HG03460 (cell line): ENCODE results near the gene ZNF474.

Source experiments
- ATAC-seq: cut with Tn5 transposase; IDR thresholded peaks from one replicate; pipeline ENCODE4 v1.9.1; 2021; ENCODE audit not compliant: unreplicated experiment

Gene ZNF474

DNA sequence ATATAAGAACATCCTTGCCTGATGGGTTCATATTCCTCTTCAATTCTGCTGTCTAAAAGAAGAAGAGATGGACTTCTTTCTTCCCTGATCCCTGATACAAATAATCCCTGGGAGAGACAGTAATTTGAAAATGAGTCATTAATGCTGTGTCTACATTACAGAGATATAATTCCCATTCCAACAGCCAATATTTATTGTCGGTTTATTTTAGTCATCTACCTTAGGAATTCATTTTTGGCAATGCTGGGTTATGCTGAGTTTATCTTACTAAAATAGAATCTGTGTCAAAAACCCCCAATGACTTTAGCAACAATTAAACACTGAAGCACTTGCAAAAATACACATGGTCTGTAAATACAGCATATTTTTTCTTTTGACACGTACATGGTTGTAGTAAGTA lies 23.9 kb downstream of the ZNF474 start:
- ATAC-seq, result no peak

DNA sequence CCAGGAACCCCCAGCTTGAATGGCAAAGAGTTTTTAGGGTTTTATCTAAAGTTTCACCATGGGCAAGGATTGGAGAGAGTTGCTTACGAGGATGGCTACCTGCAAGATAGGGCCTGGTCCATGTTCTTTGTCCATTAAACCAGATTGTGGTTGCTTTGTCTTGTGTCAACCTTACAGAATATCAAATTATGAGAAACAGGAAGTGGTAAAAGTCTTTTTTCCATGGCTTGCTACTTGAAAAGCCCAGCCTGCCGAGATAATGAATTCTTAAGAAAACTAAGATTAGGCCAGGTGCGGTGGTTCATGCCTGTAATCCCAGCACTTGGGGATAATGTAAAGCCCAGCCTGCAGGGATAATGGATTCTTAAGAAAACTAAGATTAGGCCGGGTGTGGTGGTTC lies 24.4 kb downstream of the ZNF474 start:
- ATAC-seq, result no peak

DNA sequence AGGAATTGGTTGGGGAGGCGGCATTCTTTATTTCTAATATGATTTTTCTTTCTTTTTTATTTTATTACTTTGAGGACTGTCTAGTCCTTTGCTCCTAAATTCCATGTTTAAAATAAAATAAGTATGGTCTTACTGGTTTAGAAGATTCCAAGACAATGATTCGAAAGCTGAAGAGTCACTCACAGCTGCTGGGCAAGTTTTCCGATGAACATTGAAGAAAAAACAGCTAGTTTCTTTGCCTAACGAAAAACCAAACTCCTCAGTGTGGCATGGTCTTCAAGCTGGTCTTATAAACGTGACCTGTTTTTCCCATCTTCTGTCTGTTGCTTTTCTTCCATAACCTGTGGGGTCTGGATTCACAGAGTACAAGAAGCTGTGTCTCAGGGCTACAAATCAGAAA lies 25.1 kb downstream of the ZNF474 start:
- no peak for ATAC-seq

DNA sequence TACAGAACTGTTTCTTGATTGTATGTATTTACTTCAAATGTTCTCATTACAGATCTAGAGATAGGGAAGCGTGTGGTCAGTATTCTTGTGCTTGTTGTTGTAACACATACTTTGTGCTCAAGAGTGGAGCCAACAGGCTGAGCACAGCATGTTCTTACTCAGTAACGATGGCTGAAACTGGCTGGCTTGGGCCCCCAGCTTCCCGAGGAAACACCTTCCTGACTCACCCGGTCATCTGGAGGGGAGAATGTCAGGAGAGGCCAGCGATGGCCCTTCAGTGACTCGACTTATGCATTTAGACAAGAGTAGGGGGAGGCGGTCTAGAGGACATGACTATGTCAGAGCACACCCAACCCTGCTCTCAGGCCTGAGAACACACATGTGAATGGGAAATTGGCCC lies 25.6 kb downstream of the ZNF474 start:
- no peak for ATAC-seq

DNA sequence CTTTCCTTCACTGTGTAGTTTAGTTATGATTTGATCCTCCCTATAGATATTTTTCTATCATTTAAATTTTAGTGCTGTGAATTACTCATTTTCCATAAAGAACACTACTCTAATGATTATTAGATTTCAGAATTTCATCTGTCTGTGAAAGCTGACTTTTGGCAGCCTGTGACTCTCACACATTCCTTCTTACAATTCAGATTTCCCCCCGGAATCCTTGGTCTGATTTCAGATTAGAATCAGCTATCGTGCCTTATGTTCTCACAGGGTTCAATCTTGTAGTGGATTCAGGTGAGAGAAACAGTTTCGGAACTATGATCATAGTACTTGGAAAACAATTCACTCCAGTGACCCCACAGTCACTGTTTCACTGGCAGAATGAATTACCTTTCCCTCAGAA lies 26.2 kb downstream of the ZNF474 start:
- no peak for ATAC-seq

DNA sequence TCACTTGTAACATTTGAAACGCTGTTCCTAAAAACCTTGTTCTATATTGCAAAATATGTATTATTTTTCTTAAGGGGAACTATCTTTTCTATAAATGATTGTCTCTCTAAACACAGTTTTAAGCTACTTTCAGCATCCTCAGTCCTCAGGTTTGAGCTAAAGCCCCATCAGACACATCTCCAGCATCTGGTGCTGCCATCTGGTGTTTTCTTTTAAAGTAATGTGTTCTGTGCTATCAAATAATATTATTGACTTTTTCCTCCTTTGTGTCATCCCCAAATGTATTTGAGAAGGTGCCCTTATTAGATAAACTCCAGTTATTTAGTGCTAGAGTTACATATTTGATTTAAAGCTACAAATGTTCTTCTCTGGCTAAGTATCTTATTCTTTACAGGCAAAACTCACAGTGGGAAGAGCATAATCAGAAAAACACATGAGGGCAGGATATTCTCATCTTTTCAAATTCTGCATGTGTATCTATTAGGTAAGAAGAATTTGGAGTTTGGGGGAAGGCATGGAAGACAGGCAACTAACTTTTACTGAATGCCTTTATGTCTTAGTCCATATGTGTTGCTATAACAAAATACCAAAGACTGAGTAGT lies 27.5 kb downstream of the ZNF474 start:
- ATAC-seq, result no peak

DNA sequence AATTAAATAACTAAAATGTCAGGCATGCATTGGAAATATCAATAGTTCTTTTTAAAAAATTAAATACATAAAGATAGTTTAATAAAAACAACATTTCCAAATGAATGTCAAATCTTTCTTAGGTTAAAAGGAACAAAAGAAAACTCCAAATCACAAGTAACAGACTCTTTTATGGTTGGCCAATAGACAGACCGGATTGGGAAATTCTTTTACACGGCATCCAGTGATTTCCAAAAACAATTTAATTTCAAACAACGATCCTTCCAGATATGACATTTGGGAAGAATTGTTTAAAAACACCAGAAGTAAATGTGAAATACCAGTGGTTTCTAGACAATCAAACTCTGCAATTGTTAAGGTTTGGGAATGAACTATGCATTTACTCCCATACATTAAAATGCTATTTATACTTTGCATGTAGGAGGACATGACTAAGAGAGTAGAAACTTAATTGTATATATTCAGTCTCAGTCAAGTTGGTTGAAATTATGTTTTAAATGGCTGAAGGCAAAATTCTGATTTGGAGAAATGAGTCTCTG lies 32.8 kb downstream of the ZNF474 start:
- ATAC-seq, result no peak

DNA sequence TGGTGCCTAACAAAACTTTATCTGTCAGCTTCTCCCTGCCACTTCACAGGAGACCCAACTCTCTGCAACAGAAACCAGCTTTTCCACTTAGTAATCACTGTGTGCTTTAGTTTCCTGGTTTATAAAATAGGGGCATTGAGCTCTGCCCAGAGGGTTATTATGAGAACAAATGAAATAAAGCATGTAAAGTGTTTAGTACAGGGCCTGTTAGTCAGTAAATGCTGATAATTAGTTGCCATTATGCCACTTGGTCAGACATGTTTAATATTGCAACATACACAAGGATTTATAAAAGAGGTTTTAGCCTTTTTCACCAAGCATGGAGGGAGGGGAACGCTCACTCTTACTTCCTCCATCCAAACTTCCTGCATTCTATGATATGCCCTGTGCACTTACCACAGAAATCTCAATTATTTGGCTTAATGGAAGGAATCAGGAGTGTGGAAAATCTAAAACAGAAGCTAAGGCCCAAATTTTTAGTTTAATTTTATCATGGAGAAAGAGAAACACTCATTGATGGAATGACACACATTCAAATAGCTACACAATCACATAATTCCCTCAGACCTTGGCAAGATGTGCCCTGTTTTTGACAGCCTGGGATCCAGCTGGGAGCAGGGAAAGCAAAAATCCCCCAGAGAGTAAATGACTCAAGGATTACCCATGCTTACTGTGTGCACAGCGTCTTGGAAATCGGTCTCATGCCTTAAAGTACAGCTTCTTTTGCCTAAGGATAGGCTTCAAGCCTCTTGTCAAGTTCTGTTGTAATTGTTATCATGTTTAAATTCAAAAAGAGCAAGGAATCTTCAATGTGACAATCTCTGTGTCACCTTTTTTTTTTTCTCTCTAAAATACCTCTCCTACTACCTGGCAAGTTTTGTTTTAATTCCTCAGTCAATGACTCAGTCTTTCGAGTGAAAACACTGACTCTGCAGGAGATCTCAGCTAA lies 34.0 kb downstream of the ZNF474 start:
- no peak for ATAC-seq

DNA sequence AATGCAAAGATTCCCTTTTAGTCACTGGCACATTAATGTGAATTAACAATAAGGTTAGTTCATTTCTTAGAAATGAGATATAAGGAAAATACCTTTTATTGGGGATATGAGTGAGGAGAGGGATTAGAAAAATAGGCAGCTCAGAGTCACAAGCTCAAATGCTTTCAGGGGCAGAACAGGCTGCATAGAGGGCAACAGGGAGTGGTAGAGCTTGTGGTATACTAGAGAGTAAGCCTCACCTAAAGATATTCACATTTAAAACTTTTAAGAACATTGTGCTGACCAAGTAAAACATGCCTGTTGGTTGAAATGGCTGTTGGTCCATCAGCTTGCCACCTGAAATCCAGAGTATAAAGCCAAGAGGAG lies 34.7 kb downstream of the ZNF474 start:
- no peak for ATAC-seq

DNA sequence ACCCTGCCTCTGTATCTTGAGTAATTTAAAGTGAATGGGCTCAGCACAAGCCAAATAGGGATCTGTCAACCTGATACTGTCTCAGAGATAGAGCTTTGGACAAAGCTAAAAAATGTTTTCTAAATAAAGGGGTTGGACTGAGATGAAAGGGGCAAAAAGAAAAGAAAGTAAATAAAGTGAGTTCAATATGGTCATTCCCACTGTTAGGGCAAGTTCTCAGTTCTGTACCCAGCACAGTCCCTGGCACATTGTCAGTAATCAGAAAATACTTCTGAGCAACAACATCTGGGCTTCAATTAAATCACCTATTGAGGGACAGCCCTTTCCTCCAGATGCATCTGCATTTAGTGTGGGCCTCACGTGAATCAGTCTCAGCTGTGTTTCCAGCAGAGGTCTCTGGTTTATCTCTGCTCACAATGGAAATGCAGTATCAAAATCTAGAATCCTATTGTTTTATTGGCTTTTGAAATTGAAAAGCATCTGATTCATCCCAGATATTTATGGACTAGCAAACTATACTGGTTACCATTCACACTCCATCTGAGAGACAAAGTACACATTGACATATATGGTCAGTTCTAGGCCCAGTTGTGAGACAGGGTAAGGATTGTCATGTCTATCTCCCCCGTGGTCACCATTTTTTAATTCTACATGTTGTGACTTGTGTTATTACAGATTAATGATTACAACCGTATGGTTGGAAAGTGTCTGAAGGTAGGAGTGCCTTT lies 35.6 kb downstream of the ZNF474 start:
- ATAC-seq, result no peak

DNA sequence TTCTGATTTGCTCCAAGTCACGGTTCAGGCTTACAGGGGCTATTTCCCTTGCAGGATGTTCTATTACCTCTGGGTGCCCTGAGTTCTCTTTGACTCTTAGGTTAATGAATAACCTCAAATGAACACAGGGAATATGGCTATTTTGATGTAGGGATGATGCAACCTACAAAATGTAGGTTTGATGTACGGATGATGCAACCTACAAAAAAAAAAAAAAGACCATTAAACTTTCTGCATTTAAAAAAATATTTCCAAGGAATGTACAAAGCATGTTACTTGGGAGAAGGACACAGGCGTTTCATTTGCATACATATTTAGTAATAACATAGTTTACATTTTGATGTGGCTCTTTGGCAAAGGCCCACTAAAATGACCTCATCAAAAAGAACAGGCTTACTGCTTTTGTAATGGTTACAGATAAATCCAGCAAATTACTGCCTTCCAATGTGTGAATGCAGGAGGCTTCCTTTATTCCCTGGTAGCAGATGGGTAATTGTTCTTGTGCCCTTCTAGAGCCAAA lies 36.3 kb downstream of the ZNF474 start:
- no peak for ATAC-seq

DNA sequence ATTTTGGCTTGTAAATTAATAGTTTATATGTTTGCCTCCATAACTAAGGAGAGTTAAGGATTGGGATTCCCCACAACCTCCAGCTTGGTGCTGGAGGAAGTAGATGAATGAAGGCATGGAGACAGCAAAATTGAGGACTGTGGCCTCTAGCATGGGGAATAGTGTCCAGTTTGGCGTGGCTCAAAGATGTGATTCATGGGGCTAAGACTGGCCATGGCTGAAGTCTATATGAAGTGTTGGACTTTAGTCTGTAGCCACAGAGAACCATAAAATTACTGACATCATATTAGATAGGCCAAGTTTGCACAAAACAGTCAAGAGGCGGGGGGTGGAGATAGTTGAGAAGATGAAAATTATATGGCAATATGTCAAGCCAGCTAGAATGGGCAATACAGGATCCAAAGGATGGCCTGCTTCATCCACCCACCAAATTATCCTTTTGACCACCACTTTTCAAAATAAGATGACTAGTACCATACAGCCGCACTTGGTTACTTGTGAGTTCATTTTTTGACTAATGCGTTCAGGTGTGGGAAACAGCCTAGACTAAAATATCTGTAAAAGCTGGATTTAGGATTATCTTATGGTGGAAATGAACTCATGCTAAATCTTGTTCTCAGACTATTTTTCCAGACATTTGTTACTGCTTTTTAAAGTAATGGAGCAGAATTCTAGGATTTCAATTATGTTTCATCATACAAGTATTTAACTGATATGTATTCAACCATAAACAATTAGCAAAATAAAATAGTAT lies 40.2 kb downstream of the ZNF474 start:
- no peak for ATAC-seq

DNA sequence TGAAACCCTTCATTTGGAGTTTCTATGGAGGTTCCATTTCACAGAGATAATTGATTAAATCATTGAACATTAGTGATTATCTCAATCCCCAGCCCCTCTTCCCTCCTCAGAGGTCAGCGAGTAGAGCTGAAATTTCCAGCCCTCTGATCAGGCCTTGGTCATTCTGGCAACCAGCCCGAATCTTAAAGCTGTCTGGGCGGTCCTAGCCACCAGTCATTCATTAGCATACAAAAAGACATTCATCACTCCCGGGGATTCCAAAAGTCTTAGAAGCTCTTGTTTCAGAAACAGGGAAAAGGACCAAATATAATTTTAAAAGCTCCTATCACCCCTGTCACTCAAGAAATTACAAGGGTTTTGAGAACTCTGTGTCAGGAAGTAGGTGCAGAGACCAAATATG lies 41.3 kb downstream of the ZNF474 start:
- ATAC-seq, result no peak

DNA sequence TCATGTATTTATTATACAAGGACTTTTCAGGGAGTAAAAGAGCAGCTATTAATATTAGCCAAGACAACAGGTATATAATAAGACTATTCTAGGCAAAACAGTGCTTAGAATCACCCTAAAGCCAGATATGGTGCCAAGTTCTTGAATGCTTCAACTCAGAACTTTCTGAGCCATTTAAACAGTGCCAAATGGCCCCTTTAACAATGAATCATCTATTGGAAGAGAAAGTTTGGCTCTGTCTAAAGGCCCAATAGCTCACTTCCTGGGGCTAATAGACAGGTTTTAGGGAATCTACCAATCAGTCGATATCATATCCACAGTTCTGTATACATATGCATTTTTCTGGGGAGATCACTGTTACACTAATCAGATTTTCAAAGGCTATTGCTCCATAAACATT lies 42.9 kb downstream of the ZNF474 start:
- no peak for ATAC-seq

DNA sequence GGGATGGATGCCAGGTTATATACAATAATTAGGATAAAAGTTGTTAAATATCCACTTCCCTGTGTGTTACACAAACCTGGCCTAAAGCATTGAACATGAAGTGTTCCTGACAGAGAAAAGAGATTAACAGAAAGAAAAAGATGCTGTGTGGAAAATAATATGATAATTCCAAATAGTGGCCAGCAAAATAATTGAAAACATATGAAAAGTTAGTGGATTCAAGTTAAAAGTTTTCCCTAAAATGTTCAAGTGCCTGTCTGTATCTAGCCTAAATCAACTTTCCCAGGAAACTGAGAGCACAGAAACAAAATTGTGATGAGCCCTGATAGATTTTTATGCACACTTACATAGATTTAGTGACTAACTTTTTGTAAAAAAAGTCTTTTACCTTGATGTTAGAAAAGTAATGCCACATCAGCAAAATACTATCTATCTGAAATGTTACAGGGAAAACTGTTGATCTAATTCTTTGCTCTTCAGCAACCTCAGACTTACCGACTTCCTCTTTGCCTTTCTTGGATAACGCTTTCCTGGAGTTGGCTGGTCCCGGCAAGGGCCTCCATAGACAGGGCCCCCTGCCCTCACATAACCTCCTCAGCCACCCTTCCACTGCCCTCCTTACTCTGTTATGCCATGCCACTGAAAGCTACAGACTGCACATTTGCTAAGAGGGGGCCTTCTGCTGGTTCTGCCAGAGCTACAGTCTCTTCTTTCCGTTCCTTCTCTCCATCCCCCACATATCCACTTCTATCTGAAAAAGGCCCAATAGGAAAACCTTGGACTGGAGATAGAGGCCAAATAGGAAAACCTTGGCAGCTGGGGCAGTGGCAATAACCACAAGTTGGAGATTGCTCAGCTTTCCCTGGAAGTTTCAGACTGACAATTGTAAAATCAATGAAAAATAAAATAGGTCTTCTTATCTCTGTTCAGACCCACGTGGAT lies 44.4 kb downstream of the ZNF474 start:
- ATAC-seq, result no peak

DNA sequence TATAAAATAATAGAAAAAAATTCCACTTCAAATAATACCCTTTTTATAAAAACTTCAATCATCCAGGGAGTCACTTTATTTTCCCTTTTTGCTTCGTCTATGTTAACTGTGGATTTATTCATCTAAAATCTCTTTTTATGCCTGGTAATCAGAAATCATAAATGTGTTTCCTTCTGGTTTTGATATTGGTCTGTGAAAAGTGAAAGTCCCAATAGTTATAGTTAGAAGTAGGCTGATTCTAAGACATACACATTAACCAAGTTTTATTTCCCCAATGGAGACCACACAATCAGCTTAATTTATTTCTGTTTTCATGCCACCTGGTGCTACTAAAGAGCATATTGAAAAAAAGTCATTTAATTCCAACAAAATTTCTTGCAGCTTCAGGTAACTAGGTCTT lies 45.7 kb downstream of the ZNF474 start:
- ATAC-seq, result no peak

DNA sequence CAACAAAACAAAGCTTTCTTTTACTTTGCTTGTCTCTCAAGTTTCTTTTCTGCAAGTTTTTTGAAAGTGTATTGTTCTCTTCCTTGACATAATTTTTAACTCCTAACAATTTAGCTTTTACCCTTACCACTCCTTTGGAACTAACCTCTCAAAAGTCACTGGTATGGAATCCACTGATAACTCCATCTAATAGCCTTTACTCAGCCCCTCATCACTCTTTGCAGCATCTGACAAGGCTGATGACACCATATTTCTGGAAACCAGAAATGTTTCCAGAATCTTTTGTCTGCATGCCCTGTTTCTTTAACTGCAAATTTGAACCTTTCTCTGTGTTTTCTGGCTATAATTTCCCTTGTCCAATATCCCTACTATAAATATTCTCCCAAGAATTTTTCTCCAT lies 46.5 kb downstream of the ZNF474 start:
- no peak for ATAC-seq

DNA sequence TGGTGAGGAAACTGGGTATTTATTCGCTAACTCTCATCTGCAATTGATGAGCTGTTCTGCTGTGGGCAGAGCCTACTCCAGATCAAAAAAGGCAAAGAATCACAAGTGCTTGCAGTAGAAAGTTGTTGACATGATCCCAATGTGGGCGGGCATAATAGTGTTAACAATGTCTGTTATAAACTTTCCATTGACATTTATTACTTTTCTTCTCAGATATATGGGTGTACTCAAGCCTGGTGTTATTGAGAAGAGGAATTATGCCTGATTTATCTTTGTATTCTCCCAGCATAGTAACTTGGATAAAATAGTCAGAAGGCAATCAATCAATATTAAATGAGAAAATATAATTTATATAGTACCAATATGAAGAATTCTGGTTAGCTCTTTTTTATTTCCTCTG lies 47.8 kb downstream of the ZNF474 start:
- no peak for ATAC-seq

DNA sequence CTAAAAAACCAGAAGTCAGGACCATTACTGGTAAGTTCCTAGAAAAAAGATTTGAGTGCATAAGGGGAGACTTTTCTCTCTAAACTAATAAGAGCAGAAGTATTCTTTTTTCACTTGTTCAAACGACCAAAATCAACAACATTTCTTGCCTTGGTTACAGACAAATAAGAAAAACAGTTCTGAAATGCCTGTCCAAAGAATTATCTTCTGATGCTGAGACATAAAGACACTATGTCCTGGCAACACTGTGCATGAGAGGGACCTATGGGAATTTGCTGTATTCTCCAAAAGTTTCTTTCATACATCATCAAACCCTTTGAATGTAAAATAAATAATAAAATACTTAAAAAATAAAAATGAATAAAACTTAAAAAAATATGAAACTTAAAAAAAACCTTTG lies 50.4 kb downstream of the ZNF474 start:
- no peak for ATAC-seq
